ENCODE data around the gene STYX. TPM values are rescaled to one million over a fixed set of nuclear protein-coding genes. Genes with fewer than 3 reads are reported as not detected.

The STYX gene
- total RNA-seq, 1 donor from 2014 or later, result 14.1 TPM

- intact Hi-C loops (cut with micrococcal nuclease), result no loop called here
- ATAC-seq (no peak), DNase-seq (no peak)
Measured at GRCh38 chr14:52780893-52781292, 50.9 kb downstream of the STYX start.

- intact Hi-C loops (cut with micrococcal nuclease), result no loop called here
- no peak for ATAC-seq
- DNase-seq, result no peak
Measured at GRCh38 chr14:52781629-52782028, 51.7 kb downstream of the STYX start.

DNA sequence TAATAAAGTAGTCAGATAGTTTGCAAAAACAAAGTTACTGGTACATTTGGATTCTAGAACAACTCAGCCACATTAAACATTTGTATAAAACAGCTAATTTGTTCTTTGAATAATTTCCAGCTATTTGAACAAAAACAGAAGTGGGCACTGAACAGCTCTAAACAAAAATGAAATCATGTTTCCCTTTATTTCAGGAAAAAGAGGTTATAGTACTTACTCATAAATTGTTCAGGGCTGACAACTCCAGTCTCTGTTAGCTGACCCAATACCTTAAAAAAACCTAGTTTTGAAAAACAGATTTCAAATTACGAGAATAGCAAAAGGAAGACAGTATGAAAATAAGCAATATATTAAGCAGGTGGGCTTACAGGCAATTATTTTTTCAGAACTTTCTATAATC lies 53.2 kb downstream of the STYX start:
- intact Hi-C loops (cut with micrococcal nuclease), result no loop called here
- ATAC-seq (no peak), DNase-seq (no peak)

DNA sequence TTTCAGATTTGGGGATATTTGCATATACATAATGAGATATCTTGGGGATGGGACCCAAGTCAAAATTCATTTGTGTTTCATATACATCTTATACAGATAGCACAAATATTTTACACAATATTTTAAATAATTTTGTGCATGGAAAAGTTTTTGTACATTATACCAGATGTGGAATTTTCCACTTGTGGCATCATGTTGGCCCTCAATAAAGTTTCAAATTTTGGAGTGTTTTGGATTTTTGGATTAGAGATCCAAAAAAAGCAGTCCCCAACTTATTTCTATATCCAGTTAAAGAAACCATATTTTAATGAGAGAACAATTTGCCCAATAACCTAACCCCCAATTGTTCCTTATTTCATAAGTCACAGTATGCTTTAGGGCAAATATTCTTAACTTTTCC lies 56.9 kb downstream of the STYX start:
- intact Hi-C loops (cut with micrococcal nuclease), result no loop called here
- ATAC-seq (no peak), DNase-seq (no peak)

DNA sequence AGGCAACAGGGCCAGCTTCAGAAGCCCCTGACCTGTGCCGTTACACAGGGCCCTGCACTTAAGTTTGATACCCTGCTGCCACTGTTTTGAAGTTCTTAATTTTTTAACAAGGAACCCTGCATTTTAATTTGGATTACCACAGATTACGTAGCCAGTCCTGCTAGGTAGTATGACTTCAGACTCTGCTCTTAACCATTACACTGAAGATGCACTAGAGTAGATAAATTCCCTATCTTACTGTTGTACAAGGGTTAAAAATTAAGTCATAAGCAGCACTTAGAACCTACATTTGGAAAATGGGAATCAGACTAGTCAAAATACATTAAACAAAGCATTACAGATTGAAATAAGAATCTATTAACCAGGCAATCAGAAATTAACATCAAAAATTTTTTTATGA lies 59.2 kb downstream of the STYX start:
- intact Hi-C loops (cut with micrococcal nuclease), result no loop called here
- no peak for DNase-seq
- ATAC-seq, result no peak

DNA sequence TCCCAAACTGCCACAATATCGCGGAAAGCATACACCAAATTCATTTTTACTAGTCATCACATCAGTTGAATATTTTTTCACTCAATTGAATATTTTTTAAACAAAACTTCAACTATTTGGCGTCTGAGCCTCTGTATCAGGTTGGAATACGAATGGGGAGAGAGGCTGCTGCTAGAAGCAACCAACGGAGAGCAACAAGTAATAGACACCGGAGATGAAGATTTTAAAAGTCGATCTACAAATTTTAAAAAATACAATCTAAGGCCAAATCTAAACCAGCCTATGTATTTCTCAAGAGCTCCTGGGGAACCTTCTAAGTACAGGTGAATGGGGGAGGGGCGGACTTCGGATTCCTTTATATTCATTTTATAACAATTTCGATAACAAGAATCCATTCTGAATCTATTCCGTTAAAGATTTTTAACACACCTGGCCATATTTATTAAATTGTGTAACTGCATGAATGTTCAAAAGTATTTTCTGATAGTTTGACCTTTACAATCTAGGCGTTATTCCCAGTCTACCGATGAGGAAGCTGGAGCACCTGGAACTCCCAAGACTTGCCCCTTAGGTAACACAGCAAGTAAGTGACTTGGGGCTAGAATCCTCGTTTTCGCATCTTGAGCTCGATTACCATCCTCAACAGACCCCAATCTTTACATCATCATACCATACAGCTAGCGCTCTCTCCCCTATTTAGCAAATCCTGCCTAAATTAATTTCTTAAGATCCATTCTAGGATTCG lies 60.2 kb downstream of the STYX start:
- intact Hi-C loops (cut with micrococcal nuclease), result no loop called here
- ATAC-seq, result no peak
- no peak for DNase-seq

- intact Hi-C loops (cut with micrococcal nuclease), result no loop called here
Measured at GRCh38 chr14:52790756-52791222, 60.8 kb downstream of the STYX start.

GRCh38 chr14:52791223-52792096 lies 61.5 kb downstream of the STYX start, which contains the start of gene GNPNAT1:
Gene GNPNAT1 (minus strand): TSS chr14:52791607. CDS start chr14:52784650, 6,957 bp downstream.
- DNase-seq (peak; percentile 91), ATAC-seq (peak; percentile 97)
- intact Hi-C loops (cut with micrococcal nuclease), result no loop called here

More at GRCh38 chr14:52790756-52791222, 60.8 kb downstream of the STYX start:
- DNase-seq (no peak), ATAC-seq (no peak)

DNA sequence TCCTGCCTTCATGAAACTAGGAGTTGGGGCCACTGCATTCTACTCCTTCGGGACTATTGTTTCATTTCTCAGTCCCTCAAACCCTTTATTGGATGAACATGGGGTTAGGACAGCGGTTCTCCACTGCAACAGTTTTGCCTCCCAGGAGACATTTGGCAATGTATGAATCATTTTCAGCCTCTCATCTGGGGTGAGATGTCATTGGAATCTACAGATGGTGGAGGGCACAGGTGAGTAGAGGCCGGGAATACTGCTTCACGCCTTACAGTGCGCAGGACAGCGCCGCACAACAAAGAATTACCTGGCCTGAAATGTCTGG lies 62.1 kb downstream of the STYX start:
- ATAC-seq (no peak), DNase-seq (no peak)
- intact Hi-C loops (cut with micrococcal nuclease), result no loop called here

- no peak for DNase-seq
- intact Hi-C loops (cut with micrococcal nuclease), result no loop called here
Measured at GRCh38 chr14:52793061-52793460, 63.1 kb downstream of the STYX start.

GRCh38 chr14:52797653-52798052 lies 67.7 kb downstream of the STYX start:
- intact Hi-C loops (cut with micrococcal nuclease), result no loop called here
- ATAC-seq, result no peak
- no peak for DNase-seq

More at GRCh38 chr14:52793061-52793460, 63.1 kb downstream of the STYX start:
- no peak for ATAC-seq

DNA sequence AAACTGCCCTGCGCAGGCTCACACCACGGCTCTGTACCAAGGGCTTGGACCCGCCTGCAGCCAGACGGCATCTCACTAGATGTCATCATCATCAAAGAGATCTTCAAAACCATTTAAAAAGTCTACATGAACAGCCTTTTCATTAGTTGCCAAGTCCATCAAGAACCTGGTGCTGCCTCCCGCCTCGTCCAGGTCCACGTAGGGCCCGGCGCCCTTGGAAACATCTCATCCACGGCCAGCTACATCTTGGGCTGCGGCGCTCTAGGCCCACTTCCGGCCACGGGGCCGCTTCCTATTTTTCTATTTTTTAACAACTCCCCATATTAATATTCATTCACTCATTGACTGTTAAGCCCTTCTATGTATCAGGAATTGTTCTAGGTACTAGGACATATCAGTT lies 68.9 kb downstream of the STYX start:
- ATAC-seq, result no peak
- intact Hi-C loops (cut with micrococcal nuclease), result no loop called here
- DNase-seq, result no peak

DNA sequence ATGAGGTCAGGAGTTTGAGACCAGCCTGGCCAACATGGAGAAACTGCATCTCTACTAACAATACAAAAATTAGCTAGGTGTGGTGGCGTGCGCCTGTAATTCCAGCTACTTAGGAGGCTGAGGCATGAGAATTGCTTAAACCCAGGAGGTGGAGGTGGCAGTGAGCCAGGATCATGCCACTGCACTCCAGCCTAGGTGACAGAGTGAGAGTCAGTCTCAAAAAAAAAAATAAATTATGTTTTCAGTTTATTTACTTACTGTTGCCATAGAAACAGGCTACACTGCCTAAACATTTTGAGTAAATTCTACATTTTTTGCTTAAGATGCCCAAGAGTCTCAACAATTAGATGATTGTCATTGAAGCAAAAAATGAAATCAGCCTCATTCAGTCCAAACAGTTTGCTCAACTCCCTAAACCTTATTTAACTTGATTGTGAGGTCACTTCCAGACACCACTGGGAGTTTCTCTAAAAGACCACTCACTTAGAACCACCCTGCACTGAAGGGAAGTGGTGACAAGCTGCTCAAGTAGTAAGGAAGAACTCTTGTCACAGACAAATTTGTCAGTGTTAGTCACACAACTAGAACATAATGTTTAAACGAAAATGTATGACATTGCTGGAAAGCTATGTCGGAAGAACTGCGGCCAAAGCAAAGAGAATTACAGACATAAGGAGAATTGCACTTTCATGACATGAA lies 71.2 kb downstream of the STYX start:
- DNase-seq (peak; percentile 33), ATAC-seq (peak; percentile 74)
- intact Hi-C loops (cut with micrococcal nuclease), result no loop called here

GRCh38 chr14:52802597-52802996 lies 72.6 kb downstream of the STYX start:
- DNase-seq (no peak), ATAC-seq (no peak)
- intact Hi-C loops (cut with micrococcal nuclease), result no loop called here

- ATAC-seq (no peak), DNase-seq (no peak)
- intact Hi-C loops (cut with micrococcal nuclease), result no loop called here
Measured at GRCh38 chr14:52806115-52806514, 76.1 kb downstream of the STYX start.

DNA sequence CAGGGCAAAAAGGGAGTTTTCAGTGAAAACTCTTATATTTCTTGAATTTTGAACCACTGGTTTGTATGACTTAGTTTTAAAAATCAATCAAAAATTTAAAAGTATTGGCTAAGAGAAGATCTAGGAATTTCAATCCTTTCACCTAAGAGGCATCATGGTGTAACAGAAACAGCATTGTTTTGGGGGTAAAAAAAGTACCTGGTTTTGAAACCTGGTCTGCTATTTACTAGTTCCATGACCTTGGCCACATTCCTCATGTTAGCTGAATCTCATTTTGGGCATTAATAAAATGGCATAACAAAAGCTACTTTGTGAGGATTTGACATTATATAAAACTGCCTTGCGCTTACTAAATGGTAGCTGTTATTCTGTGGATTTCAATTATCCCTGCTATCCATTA lies 78.1 kb downstream of the STYX start:
- DNase-seq, result no peak
- ATAC-seq, result no peak
- intact Hi-C loops (cut with micrococcal nuclease), result no loop called here

- intact Hi-C loops (cut with micrococcal nuclease), result loop anchor here (5.0 kb wide), 2 partner anchors 140 to 235 kb away; no protein-coding TSS in a partner anchor
- no peak for ATAC-seq
- no peak for DNase-seq
Measured at GRCh38 chr14:52821805-52822250, 91.9 kb downstream of the STYX start.

- DNase-seq (no peak), ATAC-seq (no peak)
- intact Hi-C loops (cut with micrococcal nuclease), result loop anchor here (5.0 kb wide), 2 partner anchors 138 to 233 kb away; no protein-coding TSS in a partner anchor
Measured at GRCh38 chr14:52824462-52824861, 94.5 kb downstream of the STYX start.
